Left renal pelvis (tissue), 4 donors: ENCODE measurements around the gene PFN2. TPM values are rescaled to one million over a fixed set of nuclear protein-coding genes. Genes with fewer than 3 reads are reported as not detected.
A peak's percentile ranks its signal among the peaks of the same experiment; 100 is the strongest.
"Not testable (repeated sequence)": the region's sequence is repeated elsewhere in the genome, so short reads cannot be mapped to it uniquely, and the experiment has no call there.

Source experiments
- DNase-seq, 4 donors: peaks; one replicate each; pipeline ENCODE4 v3.0.0-alpha.2; 2013; ENCODE audit warnings: low read depth in 4 of 4, low spot score in 3 of 4
- polyA plus RNA-seq, 4 donors: library from polyadenylated mRNA; unstranded; fragments of 120-200 nt; gene quantifications; one replicate each; pipeline ENCODE4 v1.2.1, GENCODE V29; 2013; ENCODE audit not compliant: insufficient read length in 4 of 4

Gene PFN2, protein sequence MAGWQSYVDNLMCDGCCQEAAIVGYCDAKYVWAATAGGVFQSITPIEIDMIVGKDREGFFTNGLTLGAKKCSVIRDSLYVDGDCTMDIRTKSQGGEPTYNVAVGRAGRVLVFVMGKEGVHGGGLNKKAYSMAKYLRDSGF
- 100 to 1,000 TPM; 216 to 542 (median 432) TPM for polyA plus RNA-seq

DNA sequence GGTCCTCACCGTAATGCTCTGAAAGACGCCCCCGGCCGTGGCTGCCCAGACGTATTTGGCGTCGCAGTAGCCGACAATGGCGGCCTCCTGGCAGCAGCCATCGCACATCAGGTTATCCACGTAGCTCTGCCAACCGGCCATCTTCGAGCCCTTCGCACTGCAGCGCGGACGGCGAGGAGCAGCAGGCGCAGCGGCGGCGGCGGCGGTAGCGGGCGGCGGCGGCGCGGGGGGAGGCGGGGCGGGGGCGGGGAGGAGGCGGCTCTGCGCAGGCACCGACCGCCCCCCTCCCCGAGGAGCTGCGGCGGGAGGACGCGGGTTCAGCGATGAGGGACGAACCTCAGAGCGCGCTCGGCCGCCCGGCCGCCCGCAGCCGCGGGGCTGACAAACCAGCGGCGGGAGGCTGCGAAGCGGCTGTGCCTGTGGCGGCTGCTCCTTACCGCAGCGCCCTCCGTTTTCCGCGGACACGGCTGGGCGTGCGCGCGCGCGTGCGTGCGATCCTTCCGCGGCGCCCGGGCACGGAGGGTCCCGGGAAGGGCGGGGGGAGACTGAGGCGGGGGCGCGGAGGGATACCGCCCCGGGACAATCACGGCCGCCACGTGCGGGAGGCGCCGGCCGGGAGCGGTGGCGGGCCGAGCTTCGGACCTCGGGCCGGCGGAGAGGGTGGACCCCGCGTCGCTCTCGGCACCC lies at the start of gene PFN2:
TSS of gene PFN2 (minus strand) at position 180 of the 687 bp plus-strand sequence. CDS start at position 141, 39 bp downstream.
- peak in 3 of 4 donors; percentile 80 to 87 (median 81) for DNase-seq

DNA sequence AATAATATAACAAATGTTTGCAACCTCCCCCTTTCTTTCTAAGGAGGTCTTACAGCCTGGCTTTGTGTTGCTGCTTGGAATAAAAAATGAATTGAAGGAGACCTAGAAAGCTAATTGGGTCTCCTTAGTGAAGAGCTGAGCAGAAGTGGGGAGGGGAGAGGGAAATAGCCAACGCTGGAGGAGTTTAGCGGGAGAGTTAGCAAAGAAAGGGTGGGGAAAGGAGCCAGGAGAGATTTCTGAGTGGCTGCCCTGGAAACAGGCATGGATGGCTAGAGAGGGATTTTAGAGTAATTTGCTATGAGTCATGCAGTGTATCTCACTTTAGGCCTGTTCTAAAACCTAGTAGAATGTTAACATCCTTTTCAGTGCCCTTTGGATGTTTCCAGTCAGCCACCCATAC lies 45.2 kb upstream of the PFN2 start:
- no peak for DNase-seq

DNA sequence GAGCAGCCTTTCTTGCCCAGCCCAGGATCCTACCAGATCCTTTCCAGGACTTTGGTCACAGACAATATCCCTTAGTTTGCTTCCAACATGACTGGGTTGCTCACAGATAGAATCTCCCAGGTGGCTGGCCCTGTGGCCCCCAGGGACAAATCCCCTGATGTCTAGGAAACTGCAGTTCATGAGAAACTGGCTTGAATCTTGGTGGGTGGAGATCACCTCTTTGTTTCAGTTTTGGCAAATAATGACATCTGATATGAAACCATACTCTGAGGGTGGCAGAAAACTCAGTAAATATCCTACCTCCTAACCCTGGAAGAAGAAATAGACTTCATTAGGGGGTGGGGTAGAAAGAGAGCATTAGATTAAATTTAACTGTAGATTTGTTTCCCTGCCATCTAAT lies 44.1 kb upstream of the PFN2 start:
- DNase-seq = no peak

DNA sequence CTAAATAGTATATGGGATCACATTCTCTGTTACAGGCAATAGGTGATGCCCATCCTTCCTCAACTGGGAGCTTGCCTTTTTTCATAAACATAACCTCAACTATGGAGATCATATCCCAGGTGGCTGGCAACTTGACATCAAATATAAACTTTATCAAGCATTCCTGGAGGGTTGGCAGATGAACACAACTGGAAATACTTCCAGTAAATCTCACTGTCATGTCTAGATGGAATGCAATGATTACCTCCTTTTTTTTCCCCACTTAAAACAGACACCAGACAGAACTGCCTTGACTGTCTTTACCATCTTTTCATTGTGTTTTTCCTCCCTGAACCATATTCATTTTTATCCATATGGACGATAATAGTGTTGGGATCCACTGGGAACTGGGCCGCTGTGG lies 43.1 kb upstream of the PFN2 start:
- DNase-seq = no peak

DNA sequence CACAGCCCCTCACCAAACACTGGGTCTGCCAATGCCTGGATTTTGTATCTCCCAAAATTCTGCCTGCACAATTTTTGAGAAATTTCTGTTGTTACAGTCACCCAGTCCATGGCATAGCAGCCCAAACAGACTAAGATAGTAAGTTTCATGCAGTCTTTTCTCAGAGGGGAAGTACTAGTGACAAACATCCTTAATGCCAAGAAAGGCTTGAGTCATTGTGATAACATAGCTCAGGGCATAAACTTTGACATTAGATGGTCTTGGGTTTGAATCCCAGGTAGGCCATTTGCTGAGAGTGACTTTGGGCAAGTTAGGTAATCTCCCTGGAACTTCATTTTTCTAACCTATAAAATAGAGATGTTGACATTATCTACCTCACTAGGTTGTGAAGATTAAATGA lies 36.1 kb upstream of the PFN2 start:
- no peak for DNase-seq

DNA sequence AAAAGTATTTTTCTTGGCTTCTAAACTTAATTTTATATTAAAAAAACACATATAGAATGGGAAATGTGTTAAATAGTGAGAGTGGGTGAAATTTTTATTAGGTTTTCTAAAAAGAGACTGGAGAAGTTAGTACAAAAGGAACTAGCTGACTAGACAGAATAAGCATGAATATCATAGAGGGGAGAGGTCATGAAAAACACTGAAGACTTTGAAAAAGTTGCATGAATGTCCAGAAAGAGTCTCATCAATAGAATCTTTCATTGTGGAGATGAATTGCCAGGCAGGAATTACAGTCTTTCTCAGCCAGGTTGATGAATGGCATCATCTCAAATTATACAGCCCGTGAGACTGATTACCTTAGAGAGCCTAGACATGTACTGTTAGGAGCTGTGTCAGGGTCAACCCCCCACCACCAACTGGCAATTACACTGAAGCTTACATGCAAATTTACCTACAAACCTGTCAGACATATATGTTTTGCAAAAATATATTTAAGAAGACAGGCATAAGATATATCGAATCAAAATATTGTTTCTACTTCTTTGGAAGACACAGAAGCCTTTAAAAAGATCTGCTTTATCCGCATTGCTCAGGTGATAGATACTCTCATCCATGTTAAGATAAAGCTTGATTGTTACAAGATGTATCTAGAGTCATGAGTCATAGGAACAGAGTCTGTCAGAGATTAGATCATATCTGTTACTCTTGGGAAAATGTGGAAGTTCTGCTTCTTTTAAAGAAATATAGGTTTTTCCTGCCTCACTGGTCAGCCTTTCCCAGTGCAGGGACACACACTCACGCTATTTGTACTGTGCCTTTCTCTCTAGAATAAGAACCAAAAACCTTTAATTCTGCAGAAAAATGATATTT lies 34.8 kb upstream of the PFN2 start:
- DNase-seq = no peak

DNA sequence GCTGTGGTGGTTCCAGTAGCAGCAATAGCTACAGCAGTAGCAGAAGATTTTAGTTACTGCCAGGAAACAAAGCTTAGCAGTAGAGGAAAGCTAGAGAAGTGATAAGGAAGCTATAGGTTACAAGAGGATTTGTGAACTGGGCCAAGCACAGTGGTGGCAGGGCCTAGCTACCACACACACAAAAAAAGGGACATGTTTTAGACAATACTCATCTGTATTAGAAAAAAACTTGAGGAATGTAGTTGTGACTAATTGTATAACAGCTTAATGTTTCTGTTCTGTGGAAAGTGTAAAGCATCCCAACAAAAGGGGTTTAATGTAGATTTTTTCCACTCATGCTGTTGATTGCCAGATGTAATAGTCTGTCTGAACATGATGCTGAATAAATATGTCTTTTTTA lies 29.9 kb upstream of the PFN2 start:
- DNase-seq = no peak

DNA sequence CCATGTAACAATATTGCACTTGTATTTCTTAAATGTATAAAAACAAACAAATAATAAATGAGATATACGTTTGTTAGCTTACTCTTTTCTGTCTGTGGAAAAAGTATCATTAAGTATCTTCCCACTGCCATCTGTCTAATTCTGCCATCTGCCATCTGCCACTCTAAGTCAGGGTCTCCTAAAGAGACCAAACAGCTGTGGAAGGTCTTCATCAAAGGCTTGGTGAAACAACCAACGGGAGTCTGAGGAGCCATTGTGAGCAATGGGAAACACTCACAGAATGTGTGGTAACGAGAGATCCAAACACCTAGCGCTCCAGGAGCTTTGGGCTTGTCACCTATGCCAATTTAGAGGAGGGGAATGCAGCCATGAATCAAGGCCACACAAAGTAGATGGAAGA lies 28.7 kb upstream of the PFN2 start:
- no peak for DNase-seq

DNA sequence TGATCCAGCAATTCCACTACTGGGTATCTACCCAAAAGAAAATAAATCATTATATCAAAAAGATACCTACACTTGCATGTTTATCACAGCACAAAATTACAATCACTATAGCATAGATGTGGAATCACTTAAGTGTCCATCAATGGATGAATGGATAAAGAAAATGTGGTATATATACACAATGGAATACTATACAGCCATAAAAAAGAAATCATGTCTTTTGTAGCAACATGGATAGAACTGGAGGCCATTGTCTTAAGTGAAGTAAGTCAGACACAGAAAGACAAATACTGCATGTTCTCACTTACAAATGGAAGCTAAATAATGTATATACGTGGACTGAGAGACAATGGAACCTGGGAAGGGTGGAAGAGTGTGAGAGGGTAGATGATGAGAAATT lies 28.3 kb upstream of the PFN2 start:
- no peak for DNase-seq

DNA sequence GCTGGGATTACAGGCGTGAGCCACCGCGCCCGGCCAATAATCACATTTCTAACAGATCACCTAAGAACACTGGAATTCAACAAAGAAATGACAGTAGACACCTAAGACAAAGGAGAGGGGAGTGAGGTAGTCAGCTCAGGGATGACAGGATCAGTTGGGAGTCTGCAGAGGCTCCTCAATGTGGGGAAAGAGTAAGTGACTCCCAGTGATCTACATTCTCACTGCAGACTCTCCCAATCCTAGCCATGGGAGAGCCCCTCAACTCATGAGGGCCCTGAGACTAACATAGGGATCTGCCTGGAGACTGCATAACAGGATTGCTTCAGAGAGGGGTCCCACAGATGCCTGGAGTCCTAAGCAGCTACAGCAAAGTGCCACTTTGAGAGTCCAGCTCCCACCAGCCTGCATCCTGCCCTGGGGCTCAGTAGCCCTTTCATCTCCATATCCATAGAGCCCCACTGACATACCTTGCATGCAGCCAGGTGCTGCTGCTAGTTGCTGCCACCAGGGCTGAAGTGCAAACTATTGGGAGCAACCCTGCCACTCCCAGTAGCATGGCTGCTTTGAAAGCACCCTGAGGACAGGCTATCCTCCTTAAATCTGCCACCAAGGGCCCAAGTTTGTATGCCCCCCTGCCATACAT lies 21.8 kb upstream of the PFN2 start:
- DNase-seq = no peak

DNA sequence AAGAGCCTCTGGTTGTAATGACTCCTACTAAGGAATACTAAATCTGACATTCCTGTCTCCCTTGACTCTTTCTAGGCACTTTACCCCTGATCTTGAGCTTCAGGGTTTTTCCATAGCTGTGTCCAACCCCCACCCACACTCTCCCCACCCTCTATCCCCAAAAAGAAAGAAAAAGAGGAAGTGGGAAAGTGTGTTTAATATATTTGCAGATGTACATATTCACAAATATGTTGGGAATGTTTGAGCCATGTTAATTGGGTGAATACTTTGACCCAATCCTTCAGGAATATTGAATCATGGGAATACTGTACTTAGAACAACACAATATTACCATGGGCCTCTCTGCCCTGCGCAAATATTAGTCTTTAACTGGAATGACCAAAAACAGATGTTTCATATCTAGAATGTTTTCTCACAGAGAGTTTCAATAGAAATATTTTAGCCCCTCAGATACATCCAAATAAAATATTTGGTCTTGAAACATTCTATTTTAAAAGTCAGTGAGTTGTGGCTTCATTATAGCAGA lies 19.8 kb upstream of the PFN2 start:
- peak in 1 of 4 donors; percentile 29 for DNase-seq

DNA sequence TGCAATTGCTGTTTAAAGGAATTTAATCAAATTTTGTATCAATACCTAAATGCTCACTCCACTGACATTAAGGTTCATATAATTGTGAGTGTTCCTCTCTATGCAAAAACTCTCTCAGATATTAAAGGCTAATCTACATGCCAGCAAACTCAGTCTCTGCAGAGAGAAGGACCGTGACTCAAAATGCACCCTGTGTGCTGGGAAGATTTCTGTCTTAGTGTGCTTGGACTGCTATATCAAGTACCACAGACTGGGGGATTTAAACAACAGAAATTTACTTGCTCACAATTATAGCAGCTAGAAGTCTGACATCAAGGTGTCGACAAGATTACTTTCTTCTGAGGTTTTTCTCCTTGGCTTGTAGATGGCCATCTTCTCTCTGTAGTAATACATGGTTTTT lies 18.6 kb upstream of the PFN2 start:
- no peak for DNase-seq

DNA sequence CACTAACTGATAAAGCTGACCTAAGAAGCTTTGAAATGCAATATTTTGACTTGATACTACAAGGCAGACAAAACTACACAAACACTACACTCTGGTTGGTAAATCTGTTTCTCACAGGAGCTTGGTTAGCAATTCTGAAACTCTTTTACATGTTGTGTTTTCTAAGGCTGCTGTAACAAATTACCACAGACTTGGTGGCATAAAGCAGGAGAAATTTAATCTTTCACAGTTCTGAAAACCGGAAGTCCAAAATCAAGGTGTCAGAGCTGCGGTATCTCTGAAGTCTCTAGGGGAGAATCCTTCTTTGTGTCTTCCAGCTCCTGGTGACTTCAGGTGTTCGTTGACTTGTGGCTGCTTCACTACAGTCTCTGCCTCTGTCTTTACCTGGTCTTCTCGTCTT lies 12.9 kb upstream of the PFN2 start:
- DNase-seq = no peak

DNA sequence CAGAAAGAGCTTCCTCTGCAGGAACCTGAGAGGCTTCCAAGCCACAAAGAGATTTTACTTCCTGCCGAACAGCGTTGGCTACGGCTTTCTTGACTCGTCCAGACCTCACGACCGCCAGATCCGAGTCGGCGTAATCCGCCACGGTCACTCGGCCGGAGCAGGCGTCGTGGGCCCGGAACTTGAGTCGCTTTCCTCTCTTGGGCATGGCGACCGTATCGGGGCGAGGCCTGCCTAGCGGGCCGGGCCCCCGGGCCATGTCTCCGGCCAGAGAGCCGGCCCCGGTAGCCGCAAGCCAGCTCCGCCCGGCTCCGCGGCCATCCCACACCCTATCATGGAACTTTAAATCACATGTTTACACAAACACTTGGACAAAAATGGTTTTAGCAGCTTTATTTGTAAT lies 12.4 kb upstream of the PFN2 start:
- DNase-seq = not testable (repeated sequence)

DNA sequence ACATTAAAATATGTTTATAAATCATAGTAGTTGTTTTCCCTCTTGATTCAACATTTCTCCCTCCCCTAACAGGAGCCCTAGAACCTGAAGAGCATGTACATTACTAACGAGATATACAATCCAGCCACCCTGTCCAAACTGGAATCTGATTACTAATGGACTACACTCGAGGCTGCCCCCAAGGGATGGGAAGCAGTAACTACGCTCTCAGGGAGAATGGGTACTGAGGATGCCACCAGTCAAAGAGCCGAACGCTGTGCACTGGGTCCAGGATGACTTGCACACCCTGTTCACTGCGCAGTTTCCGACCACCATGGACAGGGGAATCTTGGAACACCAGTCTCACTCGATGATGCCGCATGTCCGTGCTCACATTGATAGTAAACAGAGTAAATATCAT lies 11.3 kb upstream of the PFN2 start:
- not testable (repeated sequence) for DNase-seq

DNA sequence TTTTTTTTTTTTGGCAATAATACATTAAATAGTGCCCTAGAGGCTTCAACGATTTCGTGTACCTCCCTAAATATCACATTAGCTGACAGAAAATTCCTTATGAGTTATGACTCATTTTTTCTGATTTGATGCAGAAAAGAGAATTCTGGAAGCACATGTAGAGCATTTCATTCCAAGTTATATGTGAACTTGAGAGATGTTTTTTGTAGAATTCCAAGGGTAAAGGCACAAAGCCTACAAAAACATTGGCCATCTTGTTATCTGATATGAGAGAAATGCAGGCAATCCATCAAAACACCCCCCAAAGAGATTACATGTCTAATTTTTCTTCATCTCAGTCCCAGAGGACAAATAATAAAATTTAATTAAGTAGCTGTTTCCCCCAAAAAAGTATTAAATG lies 6.7 kb upstream of the PFN2 start:
- DNase-seq = peak in 1 of 4 donors; percentile 50

DNA sequence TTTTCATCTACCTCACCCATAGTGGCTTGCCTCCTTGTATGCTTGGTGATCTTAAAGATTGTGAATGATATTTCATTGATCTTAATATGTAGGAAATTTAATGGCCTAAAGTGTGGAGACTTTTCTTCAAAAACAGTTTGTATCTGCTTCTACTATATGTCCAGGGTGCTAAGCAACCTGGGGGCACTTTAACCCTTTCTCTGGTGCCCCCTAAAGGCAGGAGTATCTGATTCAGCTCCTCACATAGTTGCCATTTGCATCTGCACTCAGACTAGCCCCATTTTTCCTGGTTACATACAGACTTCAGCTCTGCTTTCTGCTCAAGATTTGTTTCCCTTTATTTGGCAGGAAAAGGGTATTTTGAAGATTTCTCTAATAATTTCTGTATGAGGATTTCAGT lies 5.2 kb upstream of the PFN2 start:
- no peak for DNase-seq

DNA sequence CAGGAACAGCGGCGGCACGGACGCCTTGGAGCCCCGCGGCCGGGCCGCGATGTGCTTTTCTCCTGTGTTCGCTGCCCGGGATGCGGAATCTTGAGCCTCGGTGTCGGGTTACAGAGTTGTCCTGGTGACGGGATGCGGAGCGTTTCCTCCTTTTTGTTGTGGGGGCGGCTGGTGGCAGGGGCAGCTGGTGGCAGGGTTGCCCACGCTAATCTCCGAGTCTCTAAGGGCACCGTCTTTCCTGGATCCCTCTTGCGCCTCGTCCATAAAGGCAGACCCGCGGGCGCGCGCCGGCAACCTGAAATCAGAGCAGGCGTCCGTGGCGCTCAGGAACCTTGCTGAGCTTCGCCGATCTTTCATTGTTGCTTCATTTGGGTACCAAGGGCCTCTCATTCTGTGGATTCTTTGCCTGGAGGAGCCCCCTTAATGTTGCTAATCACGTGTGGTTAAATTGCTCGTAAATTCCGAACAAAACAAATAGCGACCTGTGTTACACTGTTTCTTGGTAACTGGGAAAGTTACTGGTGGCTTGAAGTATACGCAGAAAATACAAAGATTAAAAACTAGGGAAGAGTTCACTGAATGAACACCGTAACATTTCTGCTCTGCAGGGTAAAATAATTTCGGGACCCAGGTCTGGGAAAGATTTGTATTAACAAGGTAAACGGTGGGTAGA lies 844 bp upstream of the PFN2 start:
- DNase-seq = peak in 3 of 4 donors; percentile 73 to 82 (median 79)

DNA sequence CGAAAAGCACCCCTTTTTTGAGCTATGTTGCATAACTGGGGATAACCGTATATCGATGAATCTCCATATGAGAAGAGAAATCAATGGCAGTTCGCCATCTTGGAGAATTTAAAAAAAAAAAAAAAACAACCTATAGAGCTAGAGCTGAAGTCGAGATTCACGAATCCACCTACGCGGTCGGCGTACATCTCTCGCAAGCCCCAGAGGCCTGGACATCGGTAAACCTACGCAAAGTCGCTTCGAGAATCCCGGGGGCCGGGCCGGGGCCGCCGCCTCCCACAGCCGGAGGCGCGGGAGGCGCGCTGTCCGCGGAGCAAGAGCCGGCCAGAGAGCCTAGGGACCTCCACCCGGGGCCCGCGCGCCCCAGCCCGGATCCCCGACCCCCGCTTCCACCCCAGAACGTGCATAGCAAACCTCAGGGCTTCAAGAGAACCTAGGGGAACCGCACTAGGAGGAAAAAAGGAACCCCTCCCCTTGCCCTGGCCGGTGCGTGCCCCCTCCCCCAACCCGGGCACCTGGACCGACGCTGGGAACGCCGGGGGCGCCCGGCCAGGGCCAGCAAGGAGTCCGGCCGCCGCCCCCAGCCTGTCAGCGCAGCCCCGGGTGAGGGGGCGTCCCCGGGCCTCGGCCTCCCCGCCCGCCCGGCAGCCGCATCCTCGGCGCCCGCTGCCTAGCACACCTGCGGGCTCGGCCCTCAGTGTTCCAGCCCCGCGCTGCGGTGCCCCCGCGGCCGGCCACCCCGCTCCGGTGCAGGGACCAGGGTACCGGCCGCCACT lies 567 bp downstream of the PFN2 start:
- peak in 3 of 4 donors; percentile 82 to 90 (median 90) for DNase-seq
